Mesenchymal stem cell (in vitro differentiated cells and primary cell): ENCODE measurements around the gene HRH2.

Experiments
- DNase-seq: peaks from one replicate; pipeline ENCODE4 v3.0.0-alpha.2; 2013
- H2AFZ ChIP-seq: one replicate; pipeline ENCODE4 v1.6.1; 2013; ENCODE audit warnings: low read depth, mild to moderate bottlenecking, control low read depth, inconsistent platforms, low read length, moderate library complexity
- H2AK5ac ChIP-seq: 2 replicates; pipeline ENCODE4 v1.6.1; 2013; ENCODE audit warnings: low read length, moderate library complexity, mild to moderate bottlenecking, inconsistent platforms; ENCODE audit not compliant: severe bottlenecking
- H2BK120ac ChIP-seq: one replicate; pipeline ENCODE4 v1.6.1; 2013; ENCODE audit warnings: low read depth, mild to moderate bottlenecking, inconsistent platforms, low read length, moderate library complexity
- H2BK12ac ChIP-seq, 2 experiments: one replicate each; pipeline ENCODE4 v1.6.1; 2013; ENCODE audit warnings: inconsistent platforms in 2 of 2, low read length in 2 of 2, mild to moderate bottlenecking in 2 of 2, moderate library complexity in 2 of 2, control low read depth in 1 of 2
- H2BK15ac ChIP-seq: one replicate; pipeline ENCODE4 v1.6.1; 2013; ENCODE audit warnings: mild to moderate bottlenecking, low read depth, inconsistent platforms; ENCODE audit not compliant: poor library complexity, severe bottlenecking
- H2BK5ac ChIP-seq: 2 replicates; pipeline ENCODE4 v1.6.1; 2013; ENCODE audit warnings: low read depth, mild to moderate bottlenecking, low read length, control low read depth, inconsistent platforms; ENCODE audit not compliant: poor library complexity, severe bottlenecking
- H3K14ac ChIP-seq, 2 experiments: one replicate each; pipeline ENCODE4 v1.6.1; 2013; ENCODE audit warnings: inconsistent platforms in 2 of 2, low read length in 2 of 2, control low read depth in 1 of 2, mild to moderate bottlenecking in 1 of 2, moderate library complexity in 1 of 2
- H3K18ac ChIP-seq, 2 experiments: one replicate each; pipeline ENCODE4 v1.6.1; 2013; ENCODE audit warnings: inconsistent platforms in 2 of 2, low read length in 2 of 2, control low read depth in 1 of 2, low read depth in 1 of 2, mild to moderate bottlenecking in 1 of 2
- H3K23ac ChIP-seq, 2 experiments: one replicate each; pipeline ENCODE4 v1.6.1; 2013; ENCODE audit warnings: inconsistent platforms in 2 of 2, low read length in 2 of 2, mild to moderate bottlenecking in 2 of 2, moderate library complexity in 2 of 2, control low read depth in 1 of 2
- H3K27ac ChIP-seq: 2 replicates; pipeline ENCODE4 v1.5.1; 2013; ENCODE audit warnings: mild to moderate bottlenecking, moderate library complexity, low read length, control low read depth, inconsistent platforms; ENCODE audit not compliant: poor library complexity, severe bottlenecking
- H3K27me3 ChIP-seq, 2 experiments: 2 replicates each; pipeline versions ENCODE4 v1.6.1 to v1.7.0; 2013; ENCODE audit warnings: low read length in 2 of 2, mild to moderate bottlenecking in 2 of 2, moderate library complexity in 2 of 2, control low read depth in 1 of 2, inconsistent platforms in 1 of 2; ENCODE audit not compliant: control insufficient read depth in 1 of 2, insufficient read depth in 1 of 2
- H3K36me3 ChIP-seq, 2 experiments: 2 replicates each; pipeline versions ENCODE4 v1.6.1 to v1.7.0; 2013; ENCODE audit warnings: low read length in 2 of 2, control low read depth in 1 of 2, inconsistent platforms in 1 of 2, low read depth in 1 of 2, mild to moderate bottlenecking in 1 of 2; ENCODE audit not compliant: insufficient read depth in 2 of 2, control insufficient read depth in 1 of 2
- H3K4ac ChIP-seq, 2 experiments: one replicate each; pipeline ENCODE4 v1.6.1; 2013; ENCODE audit warnings: inconsistent platforms in 2 of 2, low read length in 2 of 2, mild to moderate bottlenecking in 2 of 2, moderate library complexity in 2 of 2, control low read depth in 1 of 2, low read depth in 1 of 2
- H3K4me1 ChIP-seq: 2 replicates; pipeline ENCODE4 v1.6.1; 2013; ENCODE audit warnings: low read depth, low read length, control low read depth; ENCODE audit not compliant: control insufficient read depth, insufficient read depth
- H3K4me2 ChIP-seq: 2 replicates; pipeline ENCODE4 v1.6.1; 2013; ENCODE audit warnings: low read length, mild to moderate bottlenecking, inconsistent platforms; ENCODE audit not compliant: poor library complexity, severe bottlenecking
- H3K4me3 ChIP-seq, 2 experiments: 2 replicates each; pipeline versions ENCODE4 v1.5.1 to v1.7.0; 2013; ENCODE audit warnings: low read length in 2 of 2, mild to moderate bottlenecking in 2 of 2, control low read depth in 1 of 2, low read depth in 1 of 2; ENCODE audit not compliant: insufficient read depth in 1 of 2
- H3K79me1 ChIP-seq: replicated peaks from 2 replicates; pipeline ENCODE4 v1.6.1; 2013; ENCODE audit warnings: mild to moderate bottlenecking, control low read depth, low read length, inconsistent platforms; ENCODE audit not compliant: poor library complexity, severe bottlenecking
- H3K9ac ChIP-seq: 2 replicates; pipeline ENCODE4 v1.7.0; 2013; ENCODE audit warnings: mild to moderate bottlenecking, low read length, moderate library complexity
- H3K9me3 ChIP-seq: 2 replicates; pipeline ENCODE4 v1.7.0; 2013; ENCODE audit warnings: mild to moderate bottlenecking, low read length; ENCODE audit not compliant: control insufficient read depth
- H4K8ac ChIP-seq: one replicate; pipeline ENCODE4 v1.6.1; 2013; ENCODE audit warnings: inconsistent platforms, mild to moderate bottlenecking, low read length, moderate library complexity
- H4K91ac ChIP-seq: one replicate; pipeline ENCODE4 v1.6.1; 2013; ENCODE audit warnings: mild to moderate bottlenecking, low read length, inconsistent platforms
- WGBS: methylation state at CpG from one replicate; pipeline ENCODE4 v1.1.7; 2013; ENCODE audit warnings: mixed read lengths; 5-methylcytosine and 5-hydroxymethylcytosine counted together

The HRH2 gene

DNA sequence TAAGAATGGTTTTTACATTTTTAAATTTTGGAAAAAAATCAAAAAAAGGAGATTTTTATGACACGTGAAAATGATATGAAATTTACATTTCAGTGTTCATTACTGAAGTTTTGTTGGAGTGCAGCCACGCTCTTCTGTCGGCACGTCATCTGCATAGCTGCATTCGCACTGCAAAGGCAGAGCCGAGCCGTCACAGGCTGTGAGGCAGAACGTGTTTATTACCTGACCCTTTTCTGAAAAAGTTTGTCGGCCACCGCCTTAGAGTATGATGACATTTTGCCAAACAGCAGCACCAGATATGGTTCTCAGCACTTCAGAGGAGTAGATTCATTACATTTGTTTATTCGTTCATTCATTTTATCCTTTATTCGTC lies 24.1 kb downstream of the HRH2 start:
- H3K36me3 ChIP-seq, result no peaks in the 10 kb centered on the region
- H2BK120ac ChIP-seq, result no peak overlapping the region
- no peak overlapping the region for H4K91ac ChIP-seq
- no peak for DNase-seq
- H2BK15ac ChIP-seq, result no peak overlapping the region
- H2AK5ac ChIP-seq, result no peak overlapping the region
- no peak overlapping the region for H2AFZ ChIP-seq
- no peak overlapping the region for H4K8ac ChIP-seq
- no peak overlapping the region for H3K4me3 ChIP-seq
- peaks cover 0 to 34% of the 10 kb centered on the region in 2 experiments for H3K27me3 ChIP-seq
- H3K79me1 ChIP-seq, result no peaks in the 10 kb centered on the region
- H2BK5ac ChIP-seq, result no peak overlapping the region
- no peak overlapping the region for H3K9ac ChIP-seq
- H3K4me2 ChIP-seq, result no peak overlapping the region
- no peak overlapping the region for H3K27ac ChIP-seq
- no peak overlapping the region for H3K4ac ChIP-seq
- no peaks in the 10 kb centered on the region for H3K4me1 ChIP-seq
- 90% methylated on average over 12 of the region's 12 CpGs for WGBS
- no peak overlapping the region for H2BK12ac ChIP-seq
- H3K9me3 ChIP-seq, result no peaks in the 10 kb centered on the region
- H3K18ac ChIP-seq, result no peak overlapping the region
- H3K23ac ChIP-seq, result no peak overlapping the region
- H3K14ac ChIP-seq, result no peak overlapping the region

DNA sequence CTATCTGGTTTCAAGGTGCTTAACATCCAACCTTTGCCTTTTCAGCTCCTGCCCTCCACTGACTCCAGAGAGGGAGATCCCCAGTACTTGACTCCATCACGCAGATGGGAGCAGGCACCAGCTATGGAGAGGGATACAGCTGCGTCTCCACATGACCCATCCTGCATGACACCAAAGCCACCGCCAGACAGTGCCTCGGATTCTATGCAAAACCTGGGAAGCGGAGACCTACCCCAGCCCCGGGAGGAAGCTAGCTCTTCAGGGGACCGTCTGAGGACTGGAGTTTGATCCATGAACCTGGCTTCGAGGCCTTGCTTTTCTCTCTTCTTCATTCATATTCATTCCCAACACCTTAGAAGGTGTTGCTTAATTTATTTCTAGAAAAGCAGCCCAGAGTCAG lies 24.8 kb downstream of the HRH2 start:
- Histone ChIP-seq H3K27ac (no peak overlapping the region), H3K4me2 (no peak overlapping the region), H2BK5ac (no peak overlapping the region), H3K4me3 (no peak overlapping the region), H3K36me3 (no peaks in the 10 kb centered on the region), H3K4me1 (no peaks in the 10 kb centered on the region), H3K14ac (no peak overlapping the region), H2BK120ac (no peak overlapping the region), H2AK5ac (no peak overlapping the region), H3K18ac (no peak overlapping the region), H4K91ac (no peak overlapping the region), H2AFZ (no peak overlapping the region), H3K79me1 (no peaks in the 10 kb centered on the region), H4K8ac (no peak overlapping the region), H3K23ac (no peak overlapping the region), H3K9me3 (no peaks in the 10 kb centered on the region), H2BK12ac (no peak overlapping the region), H2BK15ac (no peak overlapping the region), H3K27me3 (peaks cover 0 to 36% of the 10 kb centered on the region in 2 experiments), H3K4ac (no peak overlapping the region), H3K9ac (no peak overlapping the region)
- no peak for DNase-seq
- WGBS, result 84% methylated on average over 7 of the region's 8 CpGs

DNA sequence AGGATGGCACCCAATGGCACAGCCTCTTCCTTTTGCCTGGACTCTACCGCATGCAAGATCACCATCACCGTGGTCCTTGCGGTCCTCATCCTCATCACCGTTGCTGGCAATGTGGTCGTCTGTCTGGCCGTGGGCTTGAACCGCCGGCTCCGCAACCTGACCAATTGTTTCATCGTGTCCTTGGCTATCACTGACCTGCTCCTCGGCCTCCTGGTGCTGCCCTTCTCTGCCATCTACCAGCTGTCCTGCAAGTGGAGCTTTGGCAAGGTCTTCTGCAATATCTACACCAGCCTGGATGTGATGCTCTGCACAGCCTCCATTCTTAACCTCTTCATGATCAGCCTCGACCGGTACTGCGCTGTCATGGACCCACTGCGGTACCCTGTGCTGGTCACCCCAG lies 25.4 kb downstream of the HRH2 start:
- Histone ChIP-seq H3K9ac (no peak overlapping the region), H3K18ac (no peak overlapping the region), H3K27ac (no peak overlapping the region), H2BK15ac (no peak overlapping the region), H3K79me1 (no peaks in the 10 kb centered on the region), H3K27me3 (peaks cover 0 to 37% of the 10 kb centered on the region in 2 experiments), H4K91ac (no peak overlapping the region), H2BK5ac (no peak overlapping the region), H3K4me3 (no peak overlapping the region), H3K4me1 (no peaks in the 10 kb centered on the region), H3K4me2 (no peak overlapping the region), H2AK5ac (no peak overlapping the region), H3K14ac (no peak overlapping the region), H3K4ac (no peak overlapping the region), H2BK120ac (no peak overlapping the region), H2AFZ (no peak overlapping the region), H2BK12ac (no peak overlapping the region), H3K9me3 (no peaks in the 10 kb centered on the region), H4K8ac (no peak overlapping the region), H3K36me3 (no peaks in the 10 kb centered on the region), H3K23ac (no peak overlapping the region)
- 89% methylated on average over 15 of the region's 15 CpGs for WGBS
- DNase-seq, result no peak

DNA sequence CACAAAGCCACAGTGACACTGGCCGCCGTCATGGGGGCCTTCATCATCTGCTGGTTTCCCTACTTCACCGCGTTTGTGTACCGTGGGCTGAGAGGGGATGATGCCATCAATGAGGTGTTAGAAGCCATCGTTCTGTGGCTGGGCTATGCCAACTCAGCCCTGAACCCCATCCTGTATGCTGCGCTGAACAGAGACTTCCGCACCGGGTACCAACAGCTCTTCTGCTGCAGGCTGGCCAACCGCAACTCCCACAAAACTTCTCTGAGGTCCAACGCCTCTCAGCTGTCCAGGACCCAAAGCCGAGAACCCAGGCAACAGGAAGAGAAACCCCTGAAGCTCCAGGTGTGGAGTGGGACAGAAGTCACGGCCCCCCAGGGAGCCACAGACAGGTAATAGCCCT lies 26.1 kb downstream of the HRH2 start:
- no peak overlapping the region for H2AFZ ChIP-seq
- peaks cover 0 to 41% of the 10 kb centered on the region in 2 experiments for H3K27me3 ChIP-seq
- H3K4ac ChIP-seq, result no peak overlapping the region
- no peak overlapping the region for H2BK12ac ChIP-seq
- H3K9ac ChIP-seq, result no peak overlapping the region
- DNase-seq, result no peak
- WGBS, result 95% methylated on average over 13 of the region's 13 CpGs
- H2AK5ac ChIP-seq, result no peak overlapping the region
- H4K91ac ChIP-seq, result no peak overlapping the region
- no peak overlapping the region for H3K23ac ChIP-seq
- H3K4me2 ChIP-seq, result no peak overlapping the region
- H3K14ac ChIP-seq, result no peak overlapping the region
- no peak overlapping the region for H2BK120ac ChIP-seq
- no peak overlapping the region for H3K4me3 ChIP-seq
- H3K36me3 ChIP-seq, result no peaks in the 10 kb centered on the region
- no peaks in the 10 kb centered on the region for H3K4me1 ChIP-seq
- no peaks in the 10 kb centered on the region for H3K79me1 ChIP-seq
- no peak overlapping the region for H2BK5ac ChIP-seq
- H2BK15ac ChIP-seq, result no peak overlapping the region
- H4K8ac ChIP-seq, result no peak overlapping the region
- H3K27ac ChIP-seq, result no peak overlapping the region
- H3K9me3 ChIP-seq, result no peaks in the 10 kb centered on the region
- H3K18ac ChIP-seq, result no peak overlapping the region
